ENCODE data around the gene PFDN6.

- TF ChIP-seq YY1 (IDR thresholded peaks at IDR 0.05; ENCODE audit: insufficient read depth, insufficient read length) (no peak), ZNF274 (IDR thresholded peaks at IDR 0.05; ENCODE audit: low read depth, low read length) (no peak)
Measured at GRCh38 chr6:33247977-33248642, 41.3 kb upstream of the PFDN6 start.
